ENCODE measurements around the gene PARD3B.

PARD3B gene

GRCh38 chr2:204691911-204692510 lies 146.7 kb downstream of the PARD3B start:
- H3K9me3 ChIP-seq (ENCODE audit: insufficient read depth, low read length, severe bottlenecking): no peaks in the 10 kb centered on the region
- no peak overlapping the region for H3K4me2 ChIP-seq (ENCODE audit: insufficient read depth, low read length)
- H3K79me2 ChIP-seq (ENCODE audit: insufficient read depth, low read length): no peaks in the 10 kb centered on the region
- no peak for TF ChIP-seq EZH2 (IDR thresholded peaks at IDR 0.05; ENCODE audit: borderline replicate concordance, low read depth, low read length, severe bottlenecking)
- TF ChIP-seq CTCF (IDR thresholded peaks at IDR 0.05; ENCODE audit: borderline replicate concordance, extremely low read depth, low read length, poor library complexity, severe bottlenecking): peak; percentile 75
- no peaks in the 10 kb centered on the region for H4K20me1 ChIP-seq (ENCODE audit: insufficient read depth, low read length)
- no peaks in the 10 kb centered on the region for H3K27me3 ChIP-seq (ENCODE audit: insufficient read depth, low read length, poor library complexity)
- no peaks in the 10 kb centered on the region for H3K36me3 ChIP-seq (ENCODE audit: insufficient read depth, low read length)
- H3K9ac ChIP-seq (ENCODE audit: low read depth, low read length): no peak overlapping the region
- no peaks in the 10 kb centered on the region for H3K4me1 ChIP-seq (ENCODE audit: insufficient read depth, low read length)
- H2AFZ ChIP-seq (ENCODE audit: low read depth, low read length): no peak overlapping the region
- no peak overlapping the region for H3K4me3 ChIP-seq (ENCODE audit: low read depth in 1 of 2, low read length in 2 of 2)
- peak; percentile 71; the same call in 2 of the 3 replicates for ATAC-seq (ENCODE audit: insufficient read depth, low read depth)
- no peak overlapping the region for H3K27ac ChIP-seq (ENCODE audit: low read length)
- DNase-seq: peak; percentile 34

- Histone ChIP-seq H4K20me1 (ENCODE audit: insufficient read depth, low read length) (no peaks in the 10 kb centered on the region), H3K79me2 (ENCODE audit: insufficient read depth, low read length) (no peaks in the 10 kb centered on the region), H3K36me3 (ENCODE audit: insufficient read depth, low read length) (no peaks in the 10 kb centered on the region), H3K27ac (ENCODE audit: low read length) (no peak overlapping the region), H3K4me2 (ENCODE audit: insufficient read depth, low read length) (no peak overlapping the region), H3K27me3 (ENCODE audit: insufficient read depth, low read length, poor library complexity) (peaks cover 7% of the 10 kb centered on the region), H2AFZ (ENCODE audit: low read depth, low read length) (no peak overlapping the region), H3K4me1 (ENCODE audit: insufficient read depth, low read length) (no peaks in the 10 kb centered on the region), H3K4me3 (ENCODE audit: low read depth in 1 of 2, low read length in 2 of 2) (no peak overlapping the region), H3K9me3 (ENCODE audit: insufficient read depth, low read length, severe bottlenecking) (no peaks in the 10 kb centered on the region), H3K9ac (ENCODE audit: low read depth, low read length) (no peak overlapping the region)
- DNase-seq (no peak), ATAC-seq (ENCODE audit: insufficient read depth, low read depth) (no peak)
- TF ChIP-seq CTCF (IDR thresholded peaks at IDR 0.05; ENCODE audit: borderline replicate concordance, extremely low read depth, low read length, poor library complexity, severe bottlenecking): no peak
- TF ChIP-seq EZH2 (IDR thresholded peaks at IDR 0.05; ENCODE audit: borderline replicate concordance, low read depth, low read length, severe bottlenecking): no peak
Measured at GRCh38 chr2:204692790-204693189, 147.5 kb downstream of the PARD3B start.

GRCh38 chr2:204693262-204693661 lies 148.0 kb downstream of the PARD3B start:
- H3K4me2 ChIP-seq (ENCODE audit: insufficient read depth, low read length): no peak overlapping the region
- ATAC-seq (ENCODE audit: insufficient read depth, low read depth) (no peak), DNase-seq (no peak)
- H3K27ac ChIP-seq (ENCODE audit: low read length): no peak overlapping the region
- H3K9me3 ChIP-seq (ENCODE audit: insufficient read depth, low read length, severe bottlenecking): no peaks in the 10 kb centered on the region
- no peaks in the 10 kb centered on the region for H4K20me1 ChIP-seq (ENCODE audit: insufficient read depth, low read length)
- no peak overlapping the region for H3K9ac ChIP-seq (ENCODE audit: low read depth, low read length)
- H3K4me3 ChIP-seq (ENCODE audit: low read depth in 1 of 2, low read length in 2 of 2): no peak overlapping the region
- no peaks in the 10 kb centered on the region for H3K79me2 ChIP-seq (ENCODE audit: insufficient read depth, low read length)
- TF ChIP-seq EZH2 (IDR thresholded peaks at IDR 0.05; ENCODE audit: borderline replicate concordance, low read depth, low read length, severe bottlenecking) (no peak), CTCF (IDR thresholded peaks at IDR 0.05; ENCODE audit: borderline replicate concordance, extremely low read depth, low read length, poor library complexity, severe bottlenecking) (no peak)
- H2AFZ ChIP-seq (ENCODE audit: low read depth, low read length): no peak overlapping the region
- H3K27me3 ChIP-seq (ENCODE audit: insufficient read depth, low read length, poor library complexity): peaks cover 7% of the 10 kb centered on the region
- no peaks in the 10 kb centered on the region for H3K36me3 ChIP-seq (ENCODE audit: insufficient read depth, low read length)
- no peaks in the 10 kb centered on the region for H3K4me1 ChIP-seq (ENCODE audit: insufficient read depth, low read length)

Measured in DND-41 (cell line).